Thoracic aorta (tissue), 2 donors: ENCODE results near the gene CCNB1. TPM values are rescaled to one million over a fixed set of nuclear protein-coding genes. Genes with fewer than 3 reads are reported as not detected.

ENCODE experiments used
- ATAC-seq: fragments of 150-250 bp; one replicate; pipeline ENCODE4 v1.8.0; 2017; ENCODE audit warnings: low read depth; ENCODE audit not compliant: insufficient number of reproducible peaks, low FRiP score
- DNase-seq: peaks from one replicate; pipeline ENCODE4 v3.0.0-alpha.2; 2020; ENCODE audit warnings: low spot score
- H3K27ac ChIP-seq, 2 donors: fragments of 200-600 bp; sonication (generic); 1 replicate in 1 of 2; 2 replicates in 1 of 2; pipeline ENCODE4 v1.5.1; 2016; ENCODE audit warnings: mild to moderate bottlenecking in 2 of 2, moderate library complexity in 2 of 2
- H3K27me3 ChIP-seq: fragments of 200-600 bp; sonication (generic); replicated peaks from 2 replicates; pipeline ENCODE4 v1.6.0; 2016; ENCODE audit warnings: mild to moderate bottlenecking; ENCODE audit not compliant: insufficient read depth
- H3K36me3 ChIP-seq: fragments of 200-600 bp; sonication (generic); one replicate; pipeline ENCODE4 v1.5.1; 2016
- H3K4me1 ChIP-seq, 2 donors: fragments of 200-600 bp; sonication (generic); 1 replicate in 1 of 2; 2 replicates in 1 of 2; pipeline versions ENCODE4 v1.5.1 to v1.6.0; 2016; ENCODE audit warnings: low read depth in 2 of 2, mild to moderate bottlenecking in 1 of 2; ENCODE audit not compliant: control insufficient read depth in 1 of 2
- H3K4me3 ChIP-seq: fragments of 200-600 bp; sonication (generic); 2 replicates; pipeline ENCODE4 v1.5.1; 2016; ENCODE audit warnings: mild to moderate bottlenecking
- H3K9me3 ChIP-seq: fragments of 200-600 bp; sonication (generic); 2 replicates; pipeline ENCODE4 v1.5.1; 2016
- total RNA-seq, 2 donors: library from RNA; depleted of rRNA; stranded (reverse); fragments of >200 nt; gene quantifications; one replicate each; pipeline versions ENCODE4 v1.1.0 to v1.2.3, GENCODE V29; 2016
- TF ChIP-seq, protein P1 (sequence below): fragments of 200-600 bp; sonication (generic); IDR thresholded peaks from one replicate; pipeline ENCODE4 v1.5.1; 2019; ENCODE audit warnings: antibody characterized with exemption

CCNB1 gene
- total RNA-seq, 2 donors from 2014 or later, result 9.4 TPM; not detected in 1

- H3K27ac ChIP-seq, result no peak overlapping the region
These were observed 39.7 kb downstream of the CCNB1 start for GRCh38 chr5:69206528-69207190.

GRCh38 chr5:69209602-69210001 lies 42.7 kb downstream of the CCNB1 start:
- no peaks in the 10 kb centered on the region for H3K4me1 ChIP-seq
- H3K4me3 ChIP-seq, result no peak overlapping the region
- H3K27ac ChIP-seq, result no peak overlapping the region
- no peaks in the 10 kb centered on the region for H3K9me3 ChIP-seq
- DNase-seq (no peak), ATAC-seq (no peak)
- TF ChIP-seq, protein P1, sequence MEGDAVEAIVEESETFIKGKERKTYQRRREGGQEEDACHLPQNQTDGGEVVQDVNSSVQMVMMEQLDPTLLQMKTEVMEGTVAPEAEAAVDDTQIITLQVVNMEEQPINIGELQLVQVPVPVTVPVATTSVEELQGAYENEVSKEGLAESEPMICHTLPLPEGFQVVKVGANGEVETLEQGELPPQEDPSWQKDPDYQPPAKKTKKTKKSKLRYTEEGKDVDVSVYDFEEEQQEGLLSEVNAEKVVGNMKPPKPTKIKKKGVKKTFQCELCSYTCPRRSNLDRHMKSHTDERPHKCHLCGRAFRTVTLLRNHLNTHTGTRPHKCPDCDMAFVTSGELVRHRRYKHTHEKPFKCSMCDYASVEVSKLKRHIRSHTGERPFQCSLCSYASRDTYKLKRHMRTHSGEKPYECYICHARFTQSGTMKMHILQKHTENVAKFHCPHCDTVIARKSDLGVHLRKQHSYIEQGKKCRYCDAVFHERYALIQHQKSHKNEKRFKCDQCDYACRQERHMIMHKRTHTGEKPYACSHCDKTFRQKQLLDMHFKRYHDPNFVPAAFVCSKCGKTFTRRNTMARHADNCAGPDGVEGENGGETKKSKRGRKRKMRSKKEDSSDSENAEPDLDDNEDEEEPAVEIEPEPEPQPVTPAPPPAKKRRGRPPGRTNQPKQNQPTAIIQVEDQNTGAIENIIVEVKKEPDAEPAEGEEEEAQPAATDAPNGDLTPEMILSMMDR, result no peak
- no peaks in the 10 kb centered on the region for H3K27me3 ChIP-seq
- H3K36me3 ChIP-seq, result no peaks in the 10 kb centered on the region

More at GRCh38 chr5:69206528-69207190, 39.7 kb downstream of the CCNB1 start:
- DNase-seq (no peak), ATAC-seq (no peak)
- Histone ChIP-seq H3K4me1 (no peaks in the 10 kb centered on the region), H3K9me3 (no peaks in the 10 kb centered on the region), H3K36me3 (no peaks in the 10 kb centered on the region), H3K4me3 (no peak overlapping the region), H3K27me3 (no peaks in the 10 kb centered on the region)
- TF ChIP-seq, protein P1, result no peak

GRCh38 chr5:69211200-69211599 lies 44.2 kb downstream of the CCNB1 start:
- Histone ChIP-seq H3K4me3 (no peak overlapping the region), H3K4me1 (no peaks in the 10 kb centered on the region), H3K9me3 (no peaks in the 10 kb centered on the region), H3K36me3 (no peaks in the 10 kb centered on the region), H3K27ac (no peak overlapping the region), H3K27me3 (no peaks in the 10 kb centered on the region)
- ATAC-seq (no peak), DNase-seq (no peak)
- TF ChIP-seq, protein P1, result no peak

GRCh38 chr5:69212022-69212421 lies 45.1 kb downstream of the CCNB1 start:
- Histone ChIP-seq H3K36me3 (no peaks in the 10 kb centered on the region), H3K27me3 (no peaks in the 10 kb centered on the region), H3K4me1 (no peaks in the 10 kb centered on the region), H3K4me3 (no peak overlapping the region), H3K9me3 (no peaks in the 10 kb centered on the region), H3K27ac (no peak overlapping the region)
- TF ChIP-seq, protein P1, result no peak
- DNase-seq (no peak), ATAC-seq (no peak)

DNA sequence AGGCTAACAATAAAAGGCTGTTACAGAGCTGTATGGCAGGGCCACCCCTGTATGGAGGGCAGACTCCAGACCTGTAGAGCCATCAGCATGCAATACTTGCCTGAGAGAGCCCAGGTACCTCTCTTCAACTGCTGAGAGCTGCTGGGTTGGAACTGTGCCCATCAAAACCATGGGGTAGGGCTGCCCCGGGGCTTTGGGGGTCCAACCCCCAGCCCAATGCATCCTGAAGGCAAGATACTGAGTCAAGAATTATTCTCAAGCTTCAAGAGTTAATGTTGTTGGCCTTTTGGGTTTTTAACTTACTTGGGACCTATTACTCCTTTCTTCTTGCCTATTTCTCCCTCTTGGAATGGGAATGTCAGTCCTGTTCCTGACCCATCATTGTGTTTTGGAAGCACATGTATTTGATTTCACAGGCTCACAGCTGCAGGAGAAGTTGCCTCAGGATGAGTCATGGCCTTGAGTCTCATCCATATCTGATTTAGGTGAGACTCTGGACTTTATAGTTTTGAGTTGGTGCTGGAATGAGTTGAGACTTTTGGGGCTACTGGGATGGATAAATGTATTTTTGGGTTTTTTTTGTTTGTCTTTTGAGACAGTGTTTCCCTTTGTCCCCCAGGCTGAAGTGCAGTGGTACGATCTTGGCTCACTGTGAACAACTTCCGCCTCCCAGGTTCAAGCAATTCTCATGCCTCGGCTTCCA lies 46.7 kb downstream of the CCNB1 start:
- ATAC-seq (no peak), DNase-seq (no peak)
- no peak overlapping the region for H3K27ac ChIP-seq
- TF ChIP-seq, protein P1, result no peak
- H3K9me3 ChIP-seq, result no peaks in the 10 kb centered on the region
- peaks cover 3% of the 10 kb centered on the region in 2 donors for H3K4me1 ChIP-seq
- no peaks in the 10 kb centered on the region for H3K36me3 ChIP-seq
- H3K4me3 ChIP-seq, result no peak overlapping the region
- H3K27me3 ChIP-seq, result no peaks in the 10 kb centered on the region
